HepG2 (cell line): ENCODE data around the gene TMBIM1. TPM values are rescaled to one million over a fixed set of nuclear protein-coding genes. Genes with fewer than 3 reads are reported as not detected.

Experiments
- GATAD1 ChIP-seq: IDR thresholded peaks from 2 replicates; pipeline ENCODE4 v1.6.1; 2016; ENCODE audit warnings: missing genetic modification reagents, missing compliant biosample characterization
- JARID2 ChIP-seq: sonication (generic); formaldehyde crosslinking; IDR thresholded peaks from 2 replicates; pipeline ENCODE4 v1.8.1; 2023; ENCODE audit warnings: missing genetic modification reagents, inconsistent platforms; ENCODE audit not compliant: insufficient replicate concordance
- KDM5B ChIP-seq: sonication (generic); formaldehyde crosslinking; IDR thresholded peaks from 2 replicates; pipeline ENCODE4 v1.4.0; 2020; ENCODE audit warnings: missing genetic modification reagents, mild to moderate bottlenecking, borderline replicate concordance
- MAFK ChIP-seq, 2 experiments: IDR thresholded peaks in 1 of 2; conservative IDR thresholded peaks in 1 of 2; 2 replicates each; pipeline ENCODE4 v1.6.1; 2011; ENCODE audit warnings: improper control_type of control experiment in 2 of 2, low read length in 2 of 2
- NFE2L2 ChIP-seq: fragments of 150-350 bp; IDR thresholded peaks from 2 replicates; pipeline ENCODE4 v1.6.1; 2014; ENCODE audit warnings: low read length
- SALL1 ChIP-seq: sonication (generic); formaldehyde crosslinking; IDR thresholded peaks from 2 replicates; pipeline ENCODE4 v1.8.0; 2022; ENCODE audit warnings: mild to moderate bottlenecking, missing genetic modification reagents
- SSRP1 ChIP-seq: IDR thresholded peaks from 2 replicates; pipeline ENCODE4 v1.6.1; 2016; ENCODE audit warnings: control low read depth
- SUZ12 ChIP-seq: fragments of 150-350 bp; IDR thresholded peaks from 2 replicates; pipeline ENCODE4 v1.6.1; 2014; ENCODE audit warnings: low read depth, low read length
- TRIM24 ChIP-seq: sonication (generic); formaldehyde crosslinking; IDR thresholded peaks from 2 replicates; pipeline ENCODE4 v1.8.0; 2022; ENCODE audit warnings: mild to moderate bottlenecking, missing genetic modification reagents
- ZZZ3 ChIP-seq: sonication (generic); formaldehyde crosslinking; IDR thresholded peaks from 2 replicates; pipeline ENCODE4 v1.4.0; 2020; ENCODE audit warnings: missing genetic modification reagents, mild to moderate bottlenecking, borderline replicate concordance
- polyA plus RNA-seq, 8 experiments: library from polyadenylated mRNA; depleted of rRNA in 3 of 8; stranded (reverse) in 7 of 8; unstranded in 1 of 8; fragments of >200 nt; fragmentation: Illumina TruSeq in 4 of 8; extraction: Trizol in 4 of 8; gene quantifications; 2 replicates each; pipeline versions ENCODE4 v1.2.1 to v1.2.3, GENCODE V29; 2011 to 2016; ENCODE audit warnings: low read depth in 4 of 8, missing spikeins in 1 of 8, mixed read lengths in 1 of 8; ENCODE audit not compliant: insufficient read depth in 1 of 8
- total RNA-seq, 5 experiments: library from RNA; depleted of rRNA; stranded (reverse); fragments of >200 nt; fragmentation: Illumina TruSeq; extraction: Trizol; gene quantifications; 2 replicates each; pipeline ENCODE4 v1.2.3, GENCODE V29; 2016; ENCODE audit warnings: low read depth in 1 of 5
- TF ChIP-seq, protein P1 (sequence below): sonication (generic); formaldehyde crosslinking; IDR thresholded peaks from 2 replicates; pipeline ENCODE4 v1.5.0; 2020; ENCODE audit warnings: mild to moderate bottlenecking, missing genetic modification reagents, borderline replicate concordance
- TF ChIP-seq, protein P2 (sequence below): sonication (generic); formaldehyde crosslinking; conservative IDR thresholded peaks from 2 replicates; pipeline ENCODE4 v1.8.0; 2022; ENCODE audit warnings: mild to moderate bottlenecking, moderate library complexity, missing genetic modification reagents
- TF ChIP-seq, protein P3 (sequence below): fragments of 450-650 bp; IDR thresholded peaks from 2 replicates; pipeline ENCODE4 v1.6.1; 2016

Gene TMBIM1
- total and polyA plus RNA-seq, 2 of the 13 experiments (the other 11 are each of a cell fraction or from before 2014, with no cell fraction given): 127 to 139 TPM

DNA sequence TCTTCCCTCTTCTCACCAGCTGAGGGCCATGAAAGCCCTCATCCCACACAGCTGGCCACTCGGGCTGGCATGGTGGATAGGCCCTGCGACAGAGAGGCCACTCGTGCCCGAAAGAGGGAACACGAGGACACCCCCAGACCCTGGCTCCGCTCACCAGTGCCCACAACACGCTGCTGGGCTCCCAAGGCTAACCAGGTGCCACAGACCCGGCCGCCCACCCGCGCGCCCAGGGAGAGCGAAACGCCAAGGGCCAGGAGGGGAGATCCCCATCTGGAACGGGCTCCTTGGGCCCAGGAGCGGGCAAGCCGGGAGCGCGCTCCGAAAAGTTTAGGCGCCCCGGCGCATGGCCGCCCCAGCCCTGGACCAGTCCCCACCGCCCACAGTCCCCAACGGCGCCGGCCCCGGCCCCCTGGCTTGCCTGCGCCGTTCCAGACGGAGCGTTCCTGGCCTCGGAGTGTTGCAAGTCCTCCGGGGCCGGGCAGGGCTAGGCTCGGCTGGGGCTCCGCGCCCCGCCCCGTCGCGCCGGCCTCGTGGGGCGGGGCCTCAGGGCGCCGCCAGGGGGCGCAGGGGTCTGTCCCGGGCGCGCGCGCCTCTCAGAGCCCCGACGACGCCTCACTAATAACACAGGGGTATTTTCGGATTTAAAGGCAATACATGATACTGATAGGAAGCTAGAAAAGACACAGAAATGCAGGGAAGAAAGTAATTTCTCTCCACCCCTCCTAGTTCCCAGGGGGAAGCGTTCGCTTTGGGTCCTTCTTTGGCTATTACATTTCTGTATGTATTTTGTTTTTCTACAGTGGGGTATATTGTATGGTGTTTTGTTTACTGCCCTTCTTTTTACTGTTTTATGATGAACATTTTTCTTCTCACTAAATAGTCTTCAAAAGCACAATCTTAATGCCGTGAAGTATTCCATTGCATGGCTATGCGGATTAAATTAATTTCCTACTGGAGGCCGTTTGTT is at the start of gene TMBIM1 (continued):
- TF ChIP-seq, protein P1, sequence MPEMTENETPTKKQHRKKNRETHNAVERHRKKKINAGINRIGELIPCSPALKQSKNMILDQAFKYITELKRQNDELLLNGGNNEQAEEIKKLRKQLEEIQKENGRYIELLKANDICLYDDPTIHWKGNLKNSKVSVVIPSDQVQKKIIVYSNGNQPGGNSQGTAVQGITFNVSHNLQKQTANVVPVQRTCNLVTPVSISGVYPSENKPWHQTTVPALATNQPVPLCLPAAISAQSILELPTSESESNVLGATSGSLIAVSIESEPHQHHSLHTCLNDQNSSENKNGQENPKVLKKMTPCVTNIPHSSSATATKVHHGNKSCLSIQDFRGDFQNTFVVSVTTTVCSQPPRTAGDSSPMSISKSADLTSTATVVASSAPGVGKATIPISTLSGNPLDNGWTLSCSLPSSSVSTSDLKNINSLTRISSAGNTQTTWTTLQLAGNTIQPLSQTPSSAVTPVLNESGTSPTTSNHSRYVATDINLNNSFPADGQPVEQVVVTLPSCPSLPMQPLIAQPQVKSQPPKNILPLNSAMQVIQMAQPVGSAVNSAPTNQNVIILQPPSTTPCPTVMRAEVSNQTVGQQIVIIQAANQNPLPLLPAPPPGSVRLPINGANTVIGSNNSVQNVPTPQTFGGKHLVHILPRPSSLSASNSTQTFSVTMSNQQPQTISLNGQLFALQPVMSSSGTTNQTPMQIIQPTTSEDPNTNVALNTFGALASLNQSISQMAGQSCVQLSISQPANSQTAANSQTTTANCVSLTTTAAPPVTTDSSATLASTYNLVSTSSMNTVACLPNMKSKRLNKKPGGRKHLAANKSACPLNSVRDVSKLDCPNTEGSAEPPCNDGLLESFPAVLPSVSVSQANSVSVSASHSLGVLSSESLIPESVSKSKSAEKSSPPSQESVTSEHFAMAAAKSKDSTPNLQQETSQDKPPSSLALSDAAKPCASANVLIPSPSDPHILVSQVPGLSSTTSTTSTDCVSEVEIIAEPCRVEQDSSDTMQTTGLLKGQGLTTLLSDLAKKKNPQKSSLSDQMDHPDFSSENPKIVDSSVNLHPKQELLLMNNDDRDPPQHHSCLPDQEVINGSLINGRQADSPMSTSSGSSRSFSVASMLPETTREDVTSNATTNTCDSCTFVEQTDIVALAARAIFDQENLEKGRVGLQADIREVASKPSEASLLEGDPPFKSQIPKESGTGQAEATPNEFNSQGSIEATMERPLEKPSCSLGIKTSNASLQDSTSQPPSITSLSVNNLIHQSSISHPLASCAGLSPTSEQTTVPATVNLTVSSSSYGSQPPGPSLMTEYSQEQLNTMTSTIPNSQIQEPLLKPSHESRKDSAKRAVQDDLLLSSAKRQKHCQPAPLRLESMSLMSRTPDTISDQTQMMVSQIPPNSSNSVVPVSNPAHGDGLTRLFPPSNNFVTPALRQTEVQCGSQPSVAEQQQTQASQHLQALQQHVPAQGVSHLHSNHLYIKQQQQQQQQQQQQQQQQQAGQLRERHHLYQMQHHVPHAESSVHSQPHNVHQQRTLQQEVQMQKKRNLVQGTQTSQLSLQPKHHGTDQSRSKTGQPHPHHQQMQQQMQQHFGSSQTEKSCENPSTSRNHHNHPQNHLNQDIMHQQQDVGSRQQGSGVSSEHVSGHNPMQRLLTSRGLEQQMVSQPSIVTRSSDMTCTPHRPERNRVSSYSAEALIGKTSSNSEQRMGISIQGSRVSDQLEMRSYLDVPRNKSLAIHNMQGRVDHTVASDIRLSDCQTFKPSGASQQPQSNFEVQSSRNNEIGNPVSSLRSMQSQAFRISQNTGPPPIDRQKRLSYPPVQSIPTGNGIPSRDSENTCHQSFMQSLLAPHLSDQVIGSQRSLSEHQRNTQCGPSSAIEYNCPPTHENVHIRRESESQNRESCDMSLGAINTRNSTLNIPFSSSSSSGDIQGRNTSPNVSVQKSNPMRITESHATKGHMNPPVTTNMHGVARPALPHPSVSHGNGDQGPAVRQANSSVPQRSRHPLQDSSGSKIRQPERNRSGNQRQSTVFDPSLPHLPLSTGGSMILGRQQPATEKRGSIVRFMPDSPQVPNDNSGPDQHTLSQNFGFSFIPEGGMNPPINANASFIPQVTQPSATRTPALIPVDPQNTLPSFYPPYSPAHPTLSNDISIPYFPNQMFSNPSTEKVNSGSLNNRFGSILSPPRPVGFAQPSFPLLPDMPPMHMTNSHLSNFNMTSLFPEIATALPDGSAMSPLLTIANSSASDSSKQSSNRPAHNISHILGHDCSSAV: 0 out of 2 replicates have a peak, but pooled peaks have one; percentile 85
- TF ChIP-seq SUZ12 (no peak), SALL1 (CRISPR knock-in tag) (peak; percentile 90), KDM5B (CRISPR knock-in tag) (peak; percentile 84), JARID2 (CRISPR knock-in tag) (no peak), SSRP1 (CRISPR knock-in tag) (no peak), MAFK (conservative IDR thresholded peaks at IDR 0.05 in 1 of 2, IDR thresholded peaks at IDR 0.05 in 1 of 2; ENCODE audit: low read length in 2 of 2) (no peak), GATAD1 (no peak), ZZZ3 (CRISPR knock-in tag) (0 out of 2 replicates have a peak, but pooled peaks have one; percentile 75), NFE2L2 (no peak), TRIM24 (CRISPR knock-in tag) (no peak)
- TF ChIP-seq, protein P2, sequence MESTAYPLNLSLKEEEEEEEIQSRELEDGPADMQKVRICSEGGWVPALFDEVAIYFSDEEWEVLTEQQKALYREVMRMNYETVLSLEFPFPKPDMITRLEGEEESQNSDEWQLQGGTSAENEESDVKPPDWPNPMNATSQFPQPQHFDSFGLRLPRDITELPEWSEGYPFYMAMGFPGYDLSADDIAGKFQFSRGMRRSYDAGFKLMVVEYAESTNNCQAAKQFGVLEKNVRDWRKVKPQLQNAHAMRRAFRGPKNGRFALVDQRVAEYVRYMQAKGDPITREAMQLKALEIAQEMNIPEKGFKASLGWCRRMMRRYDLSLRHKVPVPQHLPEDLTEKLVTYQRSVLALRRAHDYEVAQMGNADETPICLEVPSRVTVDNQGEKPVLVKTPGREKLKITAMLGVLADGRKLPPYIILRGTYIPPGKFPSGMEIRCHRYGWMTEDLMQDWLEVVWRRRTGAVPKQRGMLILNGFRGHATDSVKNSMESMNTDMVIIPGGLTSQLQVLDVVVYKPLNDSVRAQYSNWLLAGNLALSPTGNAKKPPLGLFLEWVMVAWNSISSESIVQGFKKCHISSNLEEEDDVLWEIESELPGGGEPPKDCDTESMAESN: peak; percentile 98
- TF ChIP-seq, protein P3, sequence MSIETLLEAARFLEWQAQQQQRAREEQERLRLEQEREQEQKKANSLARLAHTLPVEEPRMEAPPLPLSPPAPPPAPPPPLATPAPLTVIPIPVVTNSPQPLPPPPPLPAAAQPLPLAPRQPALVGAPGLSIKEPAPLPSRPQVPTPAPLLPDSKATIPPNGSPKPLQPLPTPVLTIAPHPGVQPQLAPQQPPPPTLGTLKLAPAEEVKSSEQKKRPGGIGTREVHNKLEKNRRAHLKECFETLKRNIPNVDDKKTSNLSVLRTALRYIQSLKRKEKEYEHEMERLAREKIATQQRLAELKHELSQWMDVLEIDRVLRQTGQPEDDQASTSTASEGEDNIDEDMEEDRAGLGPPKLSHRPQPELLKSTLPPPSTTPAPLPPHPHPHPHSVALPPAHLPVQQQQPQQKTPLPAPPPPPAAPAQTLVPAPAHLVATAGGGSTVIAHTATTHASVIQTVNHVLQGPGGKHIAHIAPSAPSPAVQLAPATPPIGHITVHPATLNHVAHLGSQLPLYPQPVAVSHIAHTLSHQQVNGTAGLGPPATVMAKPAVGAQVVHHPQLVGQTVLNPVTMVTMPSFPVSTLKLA: no peak
- TF ChIP-seq, all 625 proteins: peak for 252
